Measurements from ENCODE around the gene ADAMTSL2.

- TF ChIP-seq CTCF (conservative IDR thresholded peaks at IDR 0.05) (no peak), ZFX (IDR thresholded peaks at IDR 0.05) (no peak)
Observed at GRCh38 chr9:133605856-133606707, 71.6 kb downstream of the ADAMTSL2 start.
